Endothelial cell of umbilical vein (primary cell): ENCODE results near the gene MTCL1. TPM values are rescaled to one million over a fixed set of nuclear protein-coding genes. Genes with fewer than 3 reads are reported as not detected.

Experiments used
- BruUV-seq: library from RNA; stranded (reverse); fragments of 400-500 nt; replicated peaks from 2 replicates; lab custom pipeline; 2021; lab: Mats Ljungman, UMichigan
- CTCF ChIA-PET: fragments of 300-600, 350-600 bp; sonication (Branson Sonifier 250); formaldehyde crosslinking; loops from one replicate; lab custom pipeline; 2021; ENCODE audit warnings: antibody characterized with exemption, inconsistent platforms; lab: Charles Lee
- POLR2A ChIA-PET: fragments of 300-600, 350-600 bp; sonication (Branson Sonifier 250); formaldehyde crosslinking; loops from one replicate; lab custom pipeline; 2021; ENCODE audit warnings: antibody characterized with exemption, inconsistent platforms; lab: Charles Lee
- DNase-seq: peaks from one replicate; pipeline ENCODE4 v3.0.0-alpha.2; 2011; ENCODE audit warnings: low read depth, low spot score
- FAIRE-seq: peaks from 2 replicates; lab custom pipeline; 2011; peaks lifted over from hg19 to GRCh38; lab: Jason Lieb, UNC
- H2AFZ ChIP-seq: 2 replicates; pipeline ENCODE4 v1.6.0; 2012; ENCODE audit warnings: low read depth, low read length, control low read depth, inconsistent platforms
- H3K27ac ChIP-seq: 2 replicates; pipeline ENCODE4 v1.5.1; 2011; ENCODE audit warnings: low read depth, mild to moderate bottlenecking, control low read depth, low read length, moderate library complexity; ENCODE audit not compliant: insufficient read depth
- H3K27me3 ChIP-seq, 2 experiments: 2 replicates each; pipeline versions ENCODE4 v1.6.0 to v1.6.1; 2011; ENCODE audit warnings: low read length in 2 of 2, mixed read lengths in 1 of 2; ENCODE audit not compliant: control insufficient read depth in 2 of 2, insufficient read depth in 2 of 2
- H3K36me3 ChIP-seq, 2 experiments: 2 replicates in 1 of 2; 3 replicates in 1 of 2; pipeline ENCODE4 v1.5.1; 2011; ENCODE audit warnings: low read length in 2 of 2, mild to moderate bottlenecking in 1 of 2, moderate library complexity in 1 of 2; ENCODE audit not compliant: control insufficient read depth in 2 of 2, insufficient read depth in 2 of 2; ENCODE audit errors: extremely low read depth in 1 of 2
- H3K4me1 ChIP-seq: 3 replicates; pipeline ENCODE4 v1.5.1; 2011; ENCODE audit warnings: mild to moderate bottlenecking, low read length; ENCODE audit not compliant: control insufficient read depth, insufficient read depth; ENCODE audit errors: extremely low read depth
- H3K4me2 ChIP-seq: 2 replicates; pipeline ENCODE4 v1.6.1; 2011; ENCODE audit warnings: low read length, control low read depth, mixed read lengths; ENCODE audit not compliant: insufficient read depth
- H3K4me3 ChIP-seq, 3 experiments: fragments of 200-600 bp in 1 of 3; sonication (generic), shearing (Covaris generic) in 1 of 3; replicated peaks in 1 of 3; 2 replicates each; pipeline ENCODE4 v1.5.1; 2011 to 2016; ENCODE audit warnings: control low read depth in 3 of 3, low read length in 3 of 3, mild to moderate bottlenecking in 2 of 3, inconsistent platforms in 1 of 3, low read depth in 1 of 3, moderate library complexity in 1 of 3; ENCODE audit not compliant: insufficient read depth in 1 of 3
- H3K79me2 ChIP-seq: 2 replicates; pipeline ENCODE4 v1.6.0; 2012; ENCODE audit warnings: low read length, inconsistent platforms; ENCODE audit not compliant: control insufficient read depth, insufficient read depth
- H3K9ac ChIP-seq: replicated peaks from 2 replicates; pipeline ENCODE3; 2011; ENCODE audit warnings: low read length, control low read depth; ENCODE audit not compliant: insufficient read depth; ENCODE audit errors: extremely low read depth
- H3K9me1 ChIP-seq: replicated peaks from 3 replicates; pipeline ENCODE4 v1.6.0; 2011; ENCODE audit warnings: mild to moderate bottlenecking, low read length; ENCODE audit not compliant: control insufficient read depth, insufficient read depth; ENCODE audit errors: extremely low read depth
- H3K9me3 ChIP-seq: replicated peaks from 2 replicates; pipeline ENCODE4 v1.5.1; 2012; ENCODE audit warnings: low read length, inconsistent platforms; ENCODE audit not compliant: control insufficient read depth, insufficient read depth
- H4K20me1 ChIP-seq: replicated peaks from 2 replicates; pipeline ENCODE3; 2011; ENCODE audit warnings: mild to moderate bottlenecking, low read length; ENCODE audit not compliant: control insufficient read depth, insufficient read depth; ENCODE audit errors: extremely low read depth
- EZH2 ChIP-seq: IDR thresholded peaks from 2 replicates; pipeline ENCODE4 v1.6.1; 2012; ENCODE audit warnings: borderline replicate concordance, low read depth, mild to moderate bottlenecking, moderate library complexity, low read length, inconsistent platforms; ENCODE audit not compliant: severe bottlenecking
- FOS ChIP-seq: IDR thresholded peaks from 2 replicates; pipeline ENCODE4 v1.6.1; 2011; ENCODE audit warnings: mild to moderate bottlenecking, low read length, moderate library complexity, borderline replicate concordance; ENCODE audit not compliant: insufficient read depth
- GATA2 ChIP-seq: IDR thresholded peaks from 2 replicates; pipeline ENCODE4 v1.7.0; 2011; ENCODE audit warnings: low read depth, mild to moderate bottlenecking, moderate library complexity, mixed read lengths, low read length; ENCODE audit not compliant: insufficient read length, insufficient read depth
- JUN ChIP-seq: IDR thresholded peaks from 2 replicates; pipeline ENCODE4 v1.6.1; 2011; ENCODE audit warnings: borderline replicate concordance, low read depth; ENCODE audit not compliant: insufficient read length, insufficient read depth
- MYC ChIP-seq: IDR thresholded peaks from one replicate; pipeline ENCODE4 v1.6.1; 2011; ENCODE audit warnings: mild to moderate bottlenecking, low read depth, low read length
- POLR2A ChIP-seq: IDR thresholded peaks from 2 replicates; pipeline ENCODE4 v1.6.1; 2012; ENCODE audit warnings: low read depth, mild to moderate bottlenecking, control low read depth, low read length
- POLR2AphosphoS5 ChIP-seq: IDR thresholded peaks from 2 replicates; pipeline ENCODE4 v1.6.1; 2012; ENCODE audit warnings: low read depth, mild to moderate bottlenecking, control low read depth, low read length, moderate library complexity; ENCODE audit not compliant: insufficient read depth
- dilution Hi-C: fragments of 300-500 bp; cut with MboI; formaldehyde crosslinking; loops from one replicate; pipeline ENCODE4 v1.15.0; 2019; ENCODE audit warnings: low sequenced_read_pairs; ENCODE audit not compliant: extremely low pct_ligation_motif_present
- intact Hi-C: fragments of 100-400 bp; cut with micrococcal nuclease; formaldehyde crosslinking; loops from one replicate; pipeline ENCODE4 v1.10.0; 2022
- polyA plus RNA-seq, 4 experiments: library from polyadenylated mRNA; depleted of rRNA in 3 of 4; stranded (reverse) in 3 of 4; unstranded in 1 of 4; fragments of >200 nt; gene quantifications; 2 replicates each; pipeline versions ENCODE4 v1.2.1 to v1.2.3, GENCODE V29; 2011 to 2012; ENCODE audit warnings: missing spikeins in 1 of 4
- total RNA-seq: library from RNA; stranded (reverse); gene quantifications from 2 replicates; pipeline ENCODE4 v1.2.3, GENCODE V29; 2021
- TF ChIP-seq, protein P1 (sequence below): IDR thresholded peaks from 2 replicates; pipeline ENCODE4 v1.6.1; 2011; ENCODE audit not compliant: insufficient read depth, insufficient read length
- TF ChIP-seq, protein P2 (sequence below), 2 donors: IDR thresholded peaks; 1 replicate in 1 of 2; 2 replicates in 1 of 2; pipeline ENCODE4 v1.5.1; 2011; ENCODE audit warnings: low read length in 2 of 2, mild to moderate bottlenecking in 2 of 2, moderate library complexity in 2 of 2, control low read depth in 1 of 2, inconsistent platforms in 1 of 2, low read depth in 1 of 2; ENCODE audit not compliant: insufficient read depth in 1 of 2; ENCODE audit errors: extremely low read depth in 1 of 2

The MTCL1 gene
- total and polyA plus RNA-seq, 2 donors (not counting 3 experiments of a cell fraction or from before 2014, with no cell fraction given), result 11.9 to 75.7 TPM

DNA sequence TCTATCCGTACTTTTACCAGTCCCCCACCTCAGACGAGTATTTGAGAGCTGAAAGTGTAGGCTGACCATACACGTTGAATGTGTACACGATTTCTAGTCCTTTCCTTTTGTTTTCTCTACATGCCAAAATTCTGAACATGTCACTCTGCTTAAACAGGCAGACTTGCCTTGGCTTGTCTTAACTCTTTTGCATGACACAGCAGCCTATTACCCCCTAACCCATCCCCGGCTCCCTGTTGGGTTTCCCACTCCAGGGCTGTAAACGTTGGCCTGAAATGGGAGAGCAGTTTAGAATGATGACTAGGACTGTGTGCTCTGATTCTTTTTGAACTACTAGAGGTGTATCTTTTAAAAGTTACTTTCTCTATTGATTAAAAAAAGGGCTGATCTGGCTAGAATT is 19.1 kb downstream of the MTCL1 start:
- ChIA-PET CTCF (interaction anchor here (1.3 to 1.8 kb wide), 4 partner anchors 11 to 21 kb away, joined by 3 to 7 read pairs (median 4); no protein-coding TSS in a partner anchor), POLR2A (no interaction called here)
- dilution Hi-C loops, result no loop called here

More for the DNA sequence above, 19.1 kb downstream of the MTCL1 start:
- Histone ChIP-seq H3K9me3 (no peaks in the 10 kb centered on the region), H4K20me1 (no peaks in the 10 kb centered on the region), H3K9me1 (no peaks in the 10 kb centered on the region), H3K4me3 (no peak overlapping the region), H3K27ac (no peak overlapping the region), H2AFZ (no peak overlapping the region), H3K4me1 (peaks cover 15% of the 10 kb centered on the region), H3K36me3 (peaks cover 0 to 4% of the 10 kb centered on the region in 2 experiments), H3K4me2 (no peak overlapping the region), H3K79me2 (peaks cover 52% of the 10 kb centered on the region), H3K27me3 (no peaks in the 10 kb centered on the region), H3K9ac (no peak overlapping the region)
- FAIRE-seq (no peak), DNase-seq (no peak)
- TF ChIP-seq FOS (no peak), JUN (no peak), POLR2A (no peak), EZH2 (no peak), MYC (no peak), POLR2AphosphoS5 (no peak), GATA2 (no peak)
- TF ChIP-seq, protein P1, sequence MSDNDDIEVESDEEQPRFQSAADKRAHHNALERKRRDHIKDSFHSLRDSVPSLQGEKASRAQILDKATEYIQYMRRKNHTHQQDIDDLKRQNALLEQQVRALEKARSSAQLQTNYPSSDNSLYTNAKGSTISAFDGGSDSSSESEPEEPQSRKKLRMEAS, result no peak
- TF ChIP-seq, protein P2, sequence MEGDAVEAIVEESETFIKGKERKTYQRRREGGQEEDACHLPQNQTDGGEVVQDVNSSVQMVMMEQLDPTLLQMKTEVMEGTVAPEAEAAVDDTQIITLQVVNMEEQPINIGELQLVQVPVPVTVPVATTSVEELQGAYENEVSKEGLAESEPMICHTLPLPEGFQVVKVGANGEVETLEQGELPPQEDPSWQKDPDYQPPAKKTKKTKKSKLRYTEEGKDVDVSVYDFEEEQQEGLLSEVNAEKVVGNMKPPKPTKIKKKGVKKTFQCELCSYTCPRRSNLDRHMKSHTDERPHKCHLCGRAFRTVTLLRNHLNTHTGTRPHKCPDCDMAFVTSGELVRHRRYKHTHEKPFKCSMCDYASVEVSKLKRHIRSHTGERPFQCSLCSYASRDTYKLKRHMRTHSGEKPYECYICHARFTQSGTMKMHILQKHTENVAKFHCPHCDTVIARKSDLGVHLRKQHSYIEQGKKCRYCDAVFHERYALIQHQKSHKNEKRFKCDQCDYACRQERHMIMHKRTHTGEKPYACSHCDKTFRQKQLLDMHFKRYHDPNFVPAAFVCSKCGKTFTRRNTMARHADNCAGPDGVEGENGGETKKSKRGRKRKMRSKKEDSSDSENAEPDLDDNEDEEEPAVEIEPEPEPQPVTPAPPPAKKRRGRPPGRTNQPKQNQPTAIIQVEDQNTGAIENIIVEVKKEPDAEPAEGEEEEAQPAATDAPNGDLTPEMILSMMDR (IDR thresholded peaks at IDR 0.05; ENCODE audit: extremely low read depth in 1 of 2, insufficient read depth in 1 of 2, low read depth in 1 of 2, low read length in 2 of 2), result no peak
- no TSS peak for BruUV-seq
- intact Hi-C loops, result no loop called here
